HepG2 (cell line): Measurements from ENCODE around the gene MFRP. TPM values are rescaled to one million over a fixed set of nuclear protein-coding genes. Genes with fewer than 3 reads are reported as not detected.
A peak's percentile ranks its signal among the peaks of the same experiment; 100 is the strongest.

Source experiments
- CHCHD3 ChIP-seq: sonication (generic); formaldehyde crosslinking; IDR thresholded peaks from 2 replicates; pipeline ENCODE4 v1.8.0; 2022; ENCODE audit warnings: mild to moderate bottlenecking, missing genetic modification reagents, moderate library complexity
- CREB1 ChIP-seq, 2 experiments: fragments of 450-650 bp in 1 of 2; IDR thresholded peaks; 2 replicates each; pipeline ENCODE4 v1.6.1; 2016 to 2017; ENCODE audit warnings: control low read depth in 1 of 2, mild to moderate bottlenecking in 1 of 2, missing compliant biosample characterization in 1 of 2, missing genetic modification characterization in 1 of 2
- ETV6 ChIP-seq: sonication (generic); formaldehyde crosslinking; conservative IDR thresholded peaks from 2 replicates; pipeline ENCODE4 v1.4.0; 2020; ENCODE audit warnings: missing genetic modification reagents
- FOXO4 ChIP-seq: sonication (generic); formaldehyde crosslinking; conservative IDR thresholded peaks from 2 replicates; pipeline ENCODE4 v1.8.1; 2023; ENCODE audit warnings: missing genetic modification reagents
- GABPB1 ChIP-seq: IDR thresholded peaks from 2 replicates; pipeline ENCODE4 v1.6.1; 2016; ENCODE audit warnings: mild to moderate bottlenecking, missing genetic modification reagents, moderate library complexity, missing compliant biosample characterization
- KDM5A ChIP-seq: fragments of 200-600 bp; sonication (generic); IDR thresholded peaks from 2 replicates; pipeline ENCODE4 v1.7.0; 2018; ENCODE audit warnings: antibody characterized with exemption, mild to moderate bottlenecking, low read length, borderline replicate concordance
- KLF11 ChIP-seq: IDR thresholded peaks from 2 replicates; pipeline ENCODE4 v1.6.1; 2016; ENCODE audit warnings: missing compliant biosample characterization
- NFRKB ChIP-seq: fragments of 450-650 bp; IDR thresholded peaks from 2 replicates; pipeline ENCODE4 v1.6.1; 2017
- RELA ChIP-seq: sonication (generic); formaldehyde crosslinking; IDR thresholded peaks from 2 replicates; pipeline ENCODE4 v1.4.0; 2020; ENCODE audit warnings: missing genetic modification reagents
- SETDB1 ChIP-seq: sonication (generic); formaldehyde crosslinking; IDR thresholded peaks from 2 replicates; pipeline ENCODE4 v1.5.1; 2020; ENCODE audit warnings: missing genetic modification reagents, mild to moderate bottlenecking, borderline replicate concordance
- SIN3A ChIP-seq: IDR thresholded peaks from 2 replicates; pipeline ENCODE4 v1.6.1; 2011; ENCODE audit warnings: low read depth, mild to moderate bottlenecking, control low read depth, low read length, borderline replicate concordance
- SNAPC2 ChIP-seq: sonication (generic); formaldehyde crosslinking; IDR thresholded peaks from 2 replicates; pipeline ENCODE4 v1.8.1; 2022; ENCODE audit warnings: mild to moderate bottlenecking, missing genetic modification reagents
- SUZ12 ChIP-seq: fragments of 150-350 bp; IDR thresholded peaks from 2 replicates; pipeline ENCODE4 v1.6.1; 2014; ENCODE audit warnings: low read depth, low read length
- TAF1 ChIP-seq: sonication (generic); formaldehyde crosslinking; IDR thresholded peaks from 2 replicates; pipeline ENCODE4 v1.4.0; 2020; ENCODE audit warnings: missing genetic modification reagents
- ZBTB25 ChIP-seq: IDR thresholded peaks from 2 replicates; pipeline ENCODE4 v1.6.1; 2018; ENCODE audit warnings: missing genetic modification reagents
- ZBTB26 ChIP-seq: IDR thresholded peaks from 2 replicates; pipeline ENCODE4 v1.6.1; 2016; ENCODE audit warnings: missing compliant biosample characterization, missing genetic modification reagents, borderline replicate concordance
- ZFX ChIP-seq: sonication (generic); formaldehyde crosslinking; IDR thresholded peaks from 2 replicates; pipeline ENCODE4 v1.4.0; 2020; ENCODE audit warnings: mild to moderate bottlenecking, low read depth, missing genetic modification reagents, moderate library complexity
- ZNF460 ChIP-seq: sonication (generic); formaldehyde crosslinking; IDR thresholded peaks from 2 replicates; pipeline ENCODE4 v1.5.1; 2020; ENCODE audit warnings: missing genetic modification reagents, mild to moderate bottlenecking, borderline replicate concordance
- ZNF652 ChIP-seq: IDR thresholded peaks from 2 replicates; pipeline ENCODE4 v1.6.1; 2016; ENCODE audit warnings: low read depth, borderline replicate concordance
- ZNF670 ChIP-seq: sonication (generic); formaldehyde crosslinking; IDR thresholded peaks from 2 replicates; pipeline ENCODE4 v1.8.0; 2022; ENCODE audit warnings: mild to moderate bottlenecking, missing genetic modification reagents, borderline replicate concordance
- polyA plus RNA-seq, 8 experiments: library from polyadenylated mRNA; depleted of rRNA in 3 of 8; stranded (reverse) in 7 of 8; unstranded in 1 of 8; fragments of >200 nt; fragmentation: Illumina TruSeq in 4 of 8; extraction: Trizol in 4 of 8; gene quantifications; 2 replicates each; pipeline versions ENCODE4 v1.2.1 to v1.2.3, GENCODE V29; 2011 to 2016; ENCODE audit warnings: low read depth in 4 of 8, missing spikeins in 1 of 8, mixed read lengths in 1 of 8; ENCODE audit not compliant: insufficient read depth in 1 of 8
- total RNA-seq, 5 experiments: library from RNA; depleted of rRNA; stranded (reverse); fragments of >200 nt; fragmentation: Illumina TruSeq; extraction: Trizol; gene quantifications; 2 replicates each; pipeline ENCODE4 v1.2.3, GENCODE V29; 2016; ENCODE audit warnings: low read depth in 1 of 5
- TF ChIP-seq, protein P1 (sequence below): sonication (generic); formaldehyde crosslinking; IDR thresholded peaks from 2 replicates; pipeline ENCODE4 v1.4.0; 2020; ENCODE audit warnings: missing genetic modification reagents

Gene MFRP
- total and polyA plus RNA-seq, 2 of the 13 experiments (the other 11 are each of a cell fraction or from before 2014, with no cell fraction given), result not detected

- TF ChIP-seq RELA (CRISPR knock-in tag) (no peak), ZNF460 (CRISPR knock-in tag) (no peak), ETV6 (no peak), ZNF670 (CRISPR knock-in tag) (no peak), SETDB1 (CRISPR knock-in tag) (no peak), ZNF652 (CRISPR knock-in tag) (peak; percentile 86), CREB1 (IDR thresholded peaks at IDR 0.05) (no peak), CREB1 (CRISPR knock-in tag; IDR thresholded peaks at IDR 0.05) (no peak), NFRKB (no peak), SIN3A (no peak), FOXO4 (CRISPR knock-in tag) (0 out of 2 replicates have a peak, but pooled peaks have one; percentile 66), KDM5A (no peak), ZFX (CRISPR knock-in tag) (peak; percentile 7; the same call in 1 of the 2 replicates), ZBTB25 (CRISPR knock-in tag) (no peak), SNAPC2 (CRISPR knock-in tag) (no peak), KLF11 (no peak), ZBTB26 (CRISPR knock-in tag) (no peak), TAF1 (no peak), CHCHD3 (CRISPR knock-in tag) (no peak), SUZ12 (no peak), GABPB1 (CRISPR knock-in tag) (peak; percentile 19; the same call in 1 of the 2 replicates)
- TF ChIP-seq, protein P1, sequence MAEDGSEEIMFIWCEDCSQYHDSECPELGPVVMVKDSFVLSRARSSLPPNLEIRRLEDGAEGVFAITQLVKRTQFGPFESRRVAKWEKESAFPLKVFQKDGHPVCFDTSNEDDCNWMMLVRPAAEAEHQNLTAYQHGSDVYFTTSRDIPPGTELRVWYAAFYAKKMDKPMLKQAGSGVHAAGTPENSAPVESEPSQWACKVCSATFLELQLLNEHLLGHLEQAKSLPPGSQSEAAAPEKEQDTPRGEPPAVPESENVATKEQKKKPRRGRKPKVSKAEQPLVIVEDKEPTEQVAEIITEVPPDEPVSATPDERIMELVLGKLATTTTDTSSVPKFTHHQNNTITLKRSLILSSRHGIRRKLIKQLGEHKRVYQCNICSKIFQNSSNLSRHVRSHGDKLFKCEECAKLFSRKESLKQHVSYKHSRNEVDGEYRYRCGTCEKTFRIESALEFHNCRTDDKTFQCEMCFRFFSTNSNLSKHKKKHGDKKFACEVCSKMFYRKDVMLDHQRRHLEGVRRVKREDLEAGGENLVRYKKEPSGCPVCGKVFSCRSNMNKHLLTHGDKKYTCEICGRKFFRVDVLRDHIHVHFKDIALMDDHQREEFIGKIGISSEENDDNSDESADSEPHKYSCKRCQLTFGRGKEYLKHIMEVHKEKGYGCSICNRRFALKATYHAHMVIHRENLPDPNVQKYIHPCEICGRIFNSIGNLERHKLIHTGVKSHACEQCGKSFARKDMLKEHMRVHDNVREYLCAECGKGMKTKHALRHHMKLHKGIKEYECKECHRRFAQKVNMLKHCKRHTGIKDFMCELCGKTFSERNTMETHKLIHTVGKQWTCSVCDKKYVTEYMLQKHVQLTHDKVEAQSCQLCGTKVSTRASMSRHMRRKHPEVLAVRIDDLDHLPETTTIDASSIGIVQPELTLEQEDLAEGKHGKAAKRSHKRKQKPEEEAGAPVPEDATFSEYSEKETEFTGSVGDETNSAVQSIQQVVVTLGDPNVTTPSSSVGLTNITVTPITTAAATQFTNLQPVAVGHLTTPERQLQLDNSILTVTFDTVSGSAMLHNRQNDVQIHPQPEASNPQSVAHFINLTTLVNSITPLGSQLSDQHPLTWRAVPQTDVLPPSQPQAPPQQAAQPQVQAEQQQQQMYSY (CRISPR knock-in tag), result no peak
These were observed 30.8 kb upstream of the MFRP start (continued) for GRCh38 chr11:119377112-119377901.
